Transverse colon (tissue), 4 donors: ENCODE measurements around the gene PCCB. TPM values are rescaled to one million over a fixed set of nuclear protein-coding genes. Genes with fewer than 3 reads are reported as not detected.
"Not testable (repeated sequence)": the region's sequence is repeated elsewhere in the genome, so short reads cannot be mapped to it uniquely, and the experiment has no call there.

Experiments used
- DNase-seq: peaks from one replicate; pipeline ENCODE4 v3.0.0-alpha.2; 2019
- H3K27ac ChIP-seq, 4 donors: fragments of 200-600 bp; sonication (generic); 2 replicates each; pipeline ENCODE4 v1.5.1; 2016 to 2018; ENCODE audit warnings: inconsistent platforms in 4 of 4
- H3K27me3 ChIP-seq: fragments of 200-600 bp; sonication (generic); 2 replicates; pipeline ENCODE4 v1.5.1; 2017; ENCODE audit warnings: inconsistent platforms
- H3K36me3 ChIP-seq, 4 donors: fragments of 200-600 bp; sonication (generic); 2 replicates each; pipeline ENCODE4 v1.5.1; 2017 to 2019; ENCODE audit warnings: inconsistent platforms in 4 of 4
- H3K4me1 ChIP-seq, 4 donors: fragments of 200-600 bp; sonication (generic); 2 replicates each; pipeline ENCODE4 v1.5.1; 2017 to 2020; ENCODE audit warnings: inconsistent platforms in 4 of 4
- H3K4me3 ChIP-seq, 4 donors: fragments of 200-600 bp; sonication (generic); 1 replicate in 1 of 4; 2 replicates in 3 of 4; pipeline versions ENCODE4 v1.5.1 to v1.6.1; 2017 to 2019; ENCODE audit warnings: inconsistent platforms in 4 of 4
- H3K9me3 ChIP-seq, 2 donors: fragments of 200-600 bp; sonication (generic); 2 replicates each; pipeline ENCODE4 v1.5.1; 2017 to 2019; ENCODE audit warnings: inconsistent platforms in 2 of 2
- CTCF ChIP-seq, 5 experiments: fragments of 200-600 bp in 3 of 5; fragments of 450-650 bp in 2 of 5; sonication (generic) in 3 of 5; IDR thresholded peaks; 1 replicate in 2 of 5; 2 replicates in 3 of 5; pipeline ENCODE4 v1.5.1; 2016 to 2017; ENCODE audit warnings: antibody characterized with exemption in 5 of 5, inconsistent platforms in 3 of 5, mild to moderate bottlenecking in 2 of 5, moderate library complexity in 1 of 5
- EP300 ChIP-seq: sonication (generic); formaldehyde crosslinking; IDR thresholded peaks from one replicate; pipeline ENCODE4 v1.6.1; 2017; ENCODE audit warnings: antibody characterized with exemption, low read depth
- POLR2A ChIP-seq: fragments of 450-650 bp; IDR thresholded peaks from one replicate; pipeline ENCODE4 v1.6.1; 2016; ENCODE audit warnings: antibody characterized with exemption, mild to moderate bottlenecking, moderate library complexity
- POLR2AphosphoS5 ChIP-seq, 3 donors: sonication (generic); formaldehyde crosslinking; IDR thresholded peaks; one replicate each; pipeline ENCODE4 v1.6.1; 2016; ENCODE audit warnings: antibody characterized with exemption in 3 of 3
- WGBS, 2 donors: methylation state at CpG; one replicate each; pipeline ENCODE4 v1.1.5; 2018; ENCODE audit warnings: low coverage in 1 of 2; 5-methylcytosine and 5-hydroxymethylcytosine counted together
- in situ Hi-C, 4 donors: fragments of 200-750 bp; cut with MboI; loops; one replicate each; pipeline versions ENCODE4 v1.15.0 to v1.15.1; 2017; ENCODE audit warnings: low sequenced_read_pairs in 3 of 4, low pct_ligation_motif_present in 1 of 4, low pct_unique_long_range_greater_than_20kb in 1 of 4
- intact Hi-C: fragments of 100-400 bp; cut with DNase I; formaldehyde crosslinking; loops from one replicate; pipeline ENCODE4 v1.15.1; 2023; ENCODE audit warnings: low total_unique reads
- total RNA-seq, 4 donors: library from RNA; depleted of rRNA; stranded (reverse); fragments of >200 nt; gene quantifications; one replicate each; pipeline ENCODE4 v1.1.0, GENCODE V29; 2016

Gene PCCB
- total RNA-seq, result 10 to 100 TPM in 3 of 4 donors, 1 to 10 TPM in 1; 5.2 to 63.1 (median 48.0) TPM

DNA sequence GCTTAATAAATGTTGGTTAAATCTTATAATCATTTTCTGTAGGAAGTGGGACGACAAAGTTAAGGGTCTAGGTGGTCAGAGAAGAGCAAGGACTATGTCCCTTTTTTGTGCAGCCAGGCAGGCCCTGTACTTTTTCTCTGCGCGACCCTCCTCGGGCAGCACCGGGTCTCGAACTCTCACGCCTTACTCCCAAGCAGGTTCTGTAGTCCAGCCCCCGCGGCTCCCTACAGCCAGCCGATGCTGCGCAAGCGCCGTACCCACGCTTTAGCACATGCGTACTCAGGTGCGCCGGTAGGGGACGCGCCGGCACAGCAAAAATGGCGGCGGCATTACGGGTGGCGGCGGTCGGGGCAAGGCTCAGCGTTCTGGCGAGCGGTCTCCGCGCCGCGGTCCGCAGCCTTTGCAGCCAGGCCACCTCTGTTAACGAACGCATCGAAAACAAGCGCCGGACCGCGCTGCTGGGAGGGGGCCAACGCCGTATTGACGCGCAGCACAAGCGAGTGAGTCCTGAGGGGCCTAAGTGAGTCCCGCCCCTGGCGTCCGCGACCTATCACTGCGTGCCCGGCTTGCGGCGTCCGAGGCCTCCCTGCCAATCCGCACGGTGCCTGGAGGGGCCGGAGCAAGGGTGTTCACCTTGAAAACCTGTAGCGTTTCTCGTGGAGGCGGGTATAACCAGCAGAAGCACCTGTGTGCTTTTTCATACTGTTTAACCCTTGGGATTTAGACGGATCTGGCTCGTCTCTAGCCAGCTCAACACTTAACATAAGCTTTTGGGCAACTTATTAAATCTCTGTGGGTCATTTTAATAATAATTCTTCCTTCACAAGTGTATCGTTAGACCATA is at the start of gene PCCB:
Gene PCCB (plus strand): TSS at position 282 of the 844 bp plus-strand sequence. CDS start 36 bp downstream, at position 318.
- Histone ChIP-seq H3K9me3 (no peaks in the 10 kb centered on the region), H3K36me3 (no peaks in the 10 kb centered on the region), H3K27me3 (no peaks in the 10 kb centered on the region), H3K27ac (peak within 1 kb of the TSS; percentile 87 to 95 (median 92)), H3K4me1 (peaks cover 7 to 20% (median 13%) of the 10 kb centered on the region in 4 donors), H3K4me3 (peak within 1 kb of the TSS; percentile 41 to 66 (median 56))
- WGBS, 2 donors, result 0 to 1% methylated on average over 16 to 62 of the region's 64 CpGs
- in situ Hi-C loops, result loop anchor here (10.0 to 25.0 kb wide), 2 partner anchors 163 to 165 kb away; no protein-coding TSS in a partner anchor
- peak; percentile 96 for DNase-seq
- intact Hi-C loops, result loop anchor here (2.0 to 10.0 kb wide), 2 partner anchors 55 to 179 kb away; partner anchors contain the start of gene MSL2
- TF ChIP-seq EP300, result no peak
- TF ChIP-seq POLR2A, result peak; percentile 73
- peak; percentile 80 to 100 (median 90) for TF ChIP-seq CTCF (IDR thresholded peaks at IDR 0.05)
- TF ChIP-seq POLR2AphosphoS5 (IDR thresholded peaks at IDR 0.05), result peak; percentile 62 to 83 (median 74)

DNA sequence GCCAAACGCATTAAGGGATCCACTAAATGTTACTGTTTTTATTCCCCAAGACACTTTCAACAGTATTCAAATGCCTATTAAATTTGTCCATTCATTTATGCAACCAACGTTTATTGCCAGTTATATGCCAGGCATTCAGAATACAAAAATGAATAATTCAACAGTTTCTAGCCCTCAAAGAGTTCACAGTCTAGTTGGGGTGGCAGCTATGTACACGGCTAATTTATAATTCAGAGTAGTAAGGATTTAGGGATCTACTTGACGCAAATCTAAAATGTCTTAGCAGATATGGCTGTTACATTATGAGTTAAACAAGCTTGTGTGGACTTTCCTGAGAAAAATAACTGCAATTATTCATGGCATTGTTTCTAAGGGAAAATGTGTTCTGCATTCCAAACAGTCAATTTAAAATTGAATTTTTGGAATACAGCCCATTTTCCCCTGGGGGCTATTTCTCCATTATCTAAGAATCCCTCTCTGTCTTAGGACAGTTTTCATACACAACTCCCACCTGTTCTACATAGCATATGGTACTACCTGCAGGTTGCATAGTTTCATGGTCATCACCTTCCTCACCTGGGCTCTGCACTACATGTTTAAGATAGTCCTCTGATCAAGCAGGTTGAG is 42.5 kb upstream of the PCCB start:
- Histone ChIP-seq H3K4me3 (no peak overlapping the region), H3K27me3 (no peaks in the 10 kb centered on the region), H3K36me3 (no peaks in the 10 kb centered on the region), H3K27ac (no peak overlapping the region), H3K9me3 (no peaks in the 10 kb centered on the region), H3K4me1 (no peaks in the 10 kb centered on the region)
- TF ChIP-seq POLR2A (no peak), EP300 (no peak), CTCF (IDR thresholded peaks at IDR 0.05) (no peak), POLR2AphosphoS5 (IDR thresholded peaks at IDR 0.05) (no peak)
- DNase-seq, result no peak
- in situ Hi-C loops (no loop called here), intact Hi-C loops (no loop called here)
- 67 to 80% methylated on average over 4 of the region's 4 CpGs for WGBS, 2 donors

- intact Hi-C loops, result no loop called here
- TF ChIP-seq POLR2AphosphoS5 (IDR thresholded peaks at IDR 0.05) (no peak), POLR2A (no peak), EP300 (no peak), CTCF (IDR thresholded peaks at IDR 0.05) (no peak)
These were observed 40.2 kb upstream of the PCCB start for GRCh38 chr3:136209921-136210320.

GRCh38 chr3:136211547-136211946 is 38.6 kb upstream of the PCCB start:
- Histone ChIP-seq H3K36me3 (no peaks in the 10 kb centered on the region), H3K4me3 (no peak overlapping the region), H3K9me3 (no peaks in the 10 kb centered on the region), H3K27me3 (no peaks in the 10 kb centered on the region), H3K4me1 (no peaks in the 10 kb centered on the region), H3K27ac (no peak overlapping the region)
- 75 to 80% methylated on average over 1 to 2 of the region's 2 CpGs for WGBS, 2 donors
- intact Hi-C loops, result no loop called here
- in situ Hi-C loops, result no loop called here
- TF ChIP-seq CTCF (IDR thresholded peaks at IDR 0.05) (no peak), EP300 (no peak), POLR2A (no peak), POLR2AphosphoS5 (IDR thresholded peaks at IDR 0.05) (no peak)
- DNase-seq, result no peak

More at GRCh38 chr3:136209921-136210320, 40.2 kb upstream of the PCCB start:
- Histone ChIP-seq H3K9me3 (no peaks in the 10 kb centered on the region), H3K4me1 (no peaks in the 10 kb centered on the region), H3K4me3 (no peak overlapping the region), H3K36me3 (no peaks in the 10 kb centered on the region), H3K27ac (no peak overlapping the region), H3K27me3 (no peaks in the 10 kb centered on the region)
- in situ Hi-C loops, result no loop called here
- DNase-seq, result no peak

DNA sequence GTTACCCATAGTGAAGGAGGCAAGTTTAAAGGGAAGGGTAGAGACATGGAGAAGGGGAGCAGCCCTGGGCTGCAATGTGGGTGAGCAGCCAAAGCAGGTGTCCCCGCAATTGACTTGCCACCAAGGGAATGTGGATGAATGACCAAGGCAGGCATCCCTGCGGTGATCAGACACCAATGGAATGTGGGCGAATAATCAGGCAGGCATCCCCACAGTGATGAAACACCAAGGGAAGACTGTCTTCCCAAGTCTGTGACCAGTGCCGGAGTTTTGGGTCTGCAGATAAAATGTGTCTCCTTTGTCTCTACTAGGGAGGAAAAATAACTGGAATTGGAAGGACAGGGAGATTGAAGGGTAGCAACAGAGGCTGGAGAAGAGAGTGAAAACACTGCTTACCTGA is 27.4 kb upstream of the PCCB start:
- 96 to 97% methylated on average over 4 of the region's 4 CpGs for WGBS, 2 donors
- H3K9me3 ChIP-seq, H3K4me1 ChIP-seq, H3K27me3 ChIP-seq, intact Hi-C loops, in situ Hi-C loops, DNase-seq, H3K4me3 ChIP-seq, H3K27ac ChIP-seq, H3K36me3 ChIP-seq: not testable (repeated sequence)
